OCI-LY7 (cell line): ENCODE results near the gene NLGN1.

Source experiments
- CTCF ChIP-seq: fragments of 200-600 bp; sonication (generic); conservative IDR thresholded peaks from 2 replicates; pipeline ENCODE4 v1.5.1; 2014; ENCODE audit warnings: mild to moderate bottlenecking, antibody characterized with exemption, low read length, moderate library complexity, mixed read lengths
- EZH2phosphoT487 ChIP-seq: fragments of 200-600 bp; sonication (generic); IDR thresholded peaks from 2 replicates; pipeline ENCODE4 v1.6.1; 2018; ENCODE audit warnings: low read depth, borderline replicate concordance, mild to moderate bottlenecking, mixed run types, antibody characterized with exemption, low read length, moderate library complexity, mixed read lengths

- no peak for TF ChIP-seq CTCF
- no peak for TF ChIP-seq EZH2phosphoT487
Measured at GRCh38 chr3:173473237-173473636, 75.7 kb downstream of the NLGN1 start.
